ENCODE measurements around the gene PDGFB. TPM values are rescaled to one million over a fixed set of nuclear protein-coding genes. Genes with fewer than 3 reads are reported as not detected.

The PDGFB gene
- total RNA-seq, 1 donor from 2014 or later: 0.44 TPM

GRCh38 chr22:39277142-39277607 lies 32.4 kb upstream of the PDGFB start:
- Mint-ChIP-seq H3K9me3 (ENCODE audit: unreplicated experiment) (no peaks in the 10 kb centered on the region), H3K4me3 (ENCODE audit: unreplicated experiment) (no peak overlapping the region), H3K27me3 (ENCODE audit: unreplicated experiment) (no peaks in the 10 kb centered on the region), H3K4me1 (ENCODE audit: low read depth, unreplicated experiment) (no peaks in the 10 kb centered on the region), H3K36me3 (ENCODE audit: unreplicated experiment) (peaks cover 4% of the 10 kb centered on the region), H3K27ac (ENCODE audit: unreplicated experiment) (no peak overlapping the region)
- no peak for TF ChIP-seq CTCF (IDR thresholded peaks at IDR 0.05; ENCODE audit: partially characterized antibody, unreplicated experiment)
- DNase-seq: no peak

- Mint-ChIP-seq H3K36me3 (ENCODE audit: unreplicated experiment) (peaks cover 4% of the 10 kb centered on the region), H3K4me1 (ENCODE audit: low read depth, unreplicated experiment) (no peaks in the 10 kb centered on the region), H3K9me3 (ENCODE audit: unreplicated experiment) (no peaks in the 10 kb centered on the region), H3K4me3 (ENCODE audit: unreplicated experiment) (no peak overlapping the region), H3K27ac (ENCODE audit: unreplicated experiment) (no peak overlapping the region), H3K27me3 (ENCODE audit: unreplicated experiment) (no peaks in the 10 kb centered on the region)
- DNase-seq: no peak
- no peak for TF ChIP-seq CTCF (IDR thresholded peaks at IDR 0.05; ENCODE audit: partially characterized antibody, unreplicated experiment)
These were observed 31.8 kb upstream of the PDGFB start for GRCh38 chr22:39276440-39277141.

GRCh38 chr22:39275814-39276439 lies 31.1 kb upstream of the PDGFB start:
- no peaks in the 10 kb centered on the region for H3K4me1 Mint-ChIP-seq (ENCODE audit: low read depth, unreplicated experiment)

GRCh38 chr22:39273950-39274887 lies 29.4 kb upstream of the PDGFB start:
- Mint-ChIP-seq H3K27ac (ENCODE audit: unreplicated experiment) (no peak overlapping the region), H3K27me3 (ENCODE audit: unreplicated experiment) (no peaks in the 10 kb centered on the region), H3K4me3 (ENCODE audit: unreplicated experiment) (no peak overlapping the region), H3K4me1 (ENCODE audit: low read depth, unreplicated experiment) (no peaks in the 10 kb centered on the region), H3K36me3 (ENCODE audit: unreplicated experiment) (peaks cover 4% of the 10 kb centered on the region), H3K9me3 (ENCODE audit: unreplicated experiment) (peaks cover 3% of the 10 kb centered on the region)
- no peak for DNase-seq
- TF ChIP-seq CTCF (IDR thresholded peaks at IDR 0.05; ENCODE audit: partially characterized antibody, unreplicated experiment): no peak

More at GRCh38 chr22:39275814-39276439, 31.1 kb upstream of the PDGFB start:
- peaks cover 3% of the 10 kb centered on the region for H3K9me3 Mint-ChIP-seq (ENCODE audit: unreplicated experiment)
- no peak overlapping the region for H3K27ac Mint-ChIP-seq (ENCODE audit: unreplicated experiment)
- peaks cover 4% of the 10 kb centered on the region for H3K36me3 Mint-ChIP-seq (ENCODE audit: unreplicated experiment)
- no peak overlapping the region for H3K4me3 Mint-ChIP-seq (ENCODE audit: unreplicated experiment)
- no peaks in the 10 kb centered on the region for H3K27me3 Mint-ChIP-seq (ENCODE audit: unreplicated experiment)
- TF ChIP-seq CTCF (IDR thresholded peaks at IDR 0.05; ENCODE audit: partially characterized antibody, unreplicated experiment): no peak
- no peak for DNase-seq

Data from glutamatergic neuron (in vitro differentiated cells).